Subcutaneous adipose tissue (tissue), 4 donors: Measurements from ENCODE around the gene MAMDC2. TPM values are rescaled to one million over a fixed set of nuclear protein-coding genes. Genes with fewer than 3 reads are reported as not detected.

ENCODE experiments used
- total RNA-seq, 4 donors: library from RNA; depleted of rRNA; stranded (reverse); fragments of >200 nt; gene quantifications; one replicate each; pipeline ENCODE4 v1.1.0, GENCODE V29; 2016
- TF ChIP-seq, protein P1 (sequence below): fragments of 450-650 bp; IDR thresholded peaks from one replicate; pipeline ENCODE4 v1.5.1; 2016; ENCODE audit warnings: low read depth, mild to moderate bottlenecking, control low read depth, antibody characterized with exemption, moderate library complexity

The MAMDC2 gene
- total RNA-seq, 4 donors from 2014 or later: 18.3 to 46.0 (median 21.8) TPM

GRCh38 chr9:70228118-70228517 lies 184.5 kb downstream of the MAMDC2 start:
- TF ChIP-seq, protein P1, sequence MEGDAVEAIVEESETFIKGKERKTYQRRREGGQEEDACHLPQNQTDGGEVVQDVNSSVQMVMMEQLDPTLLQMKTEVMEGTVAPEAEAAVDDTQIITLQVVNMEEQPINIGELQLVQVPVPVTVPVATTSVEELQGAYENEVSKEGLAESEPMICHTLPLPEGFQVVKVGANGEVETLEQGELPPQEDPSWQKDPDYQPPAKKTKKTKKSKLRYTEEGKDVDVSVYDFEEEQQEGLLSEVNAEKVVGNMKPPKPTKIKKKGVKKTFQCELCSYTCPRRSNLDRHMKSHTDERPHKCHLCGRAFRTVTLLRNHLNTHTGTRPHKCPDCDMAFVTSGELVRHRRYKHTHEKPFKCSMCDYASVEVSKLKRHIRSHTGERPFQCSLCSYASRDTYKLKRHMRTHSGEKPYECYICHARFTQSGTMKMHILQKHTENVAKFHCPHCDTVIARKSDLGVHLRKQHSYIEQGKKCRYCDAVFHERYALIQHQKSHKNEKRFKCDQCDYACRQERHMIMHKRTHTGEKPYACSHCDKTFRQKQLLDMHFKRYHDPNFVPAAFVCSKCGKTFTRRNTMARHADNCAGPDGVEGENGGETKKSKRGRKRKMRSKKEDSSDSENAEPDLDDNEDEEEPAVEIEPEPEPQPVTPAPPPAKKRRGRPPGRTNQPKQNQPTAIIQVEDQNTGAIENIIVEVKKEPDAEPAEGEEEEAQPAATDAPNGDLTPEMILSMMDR: no peak

DNA sequence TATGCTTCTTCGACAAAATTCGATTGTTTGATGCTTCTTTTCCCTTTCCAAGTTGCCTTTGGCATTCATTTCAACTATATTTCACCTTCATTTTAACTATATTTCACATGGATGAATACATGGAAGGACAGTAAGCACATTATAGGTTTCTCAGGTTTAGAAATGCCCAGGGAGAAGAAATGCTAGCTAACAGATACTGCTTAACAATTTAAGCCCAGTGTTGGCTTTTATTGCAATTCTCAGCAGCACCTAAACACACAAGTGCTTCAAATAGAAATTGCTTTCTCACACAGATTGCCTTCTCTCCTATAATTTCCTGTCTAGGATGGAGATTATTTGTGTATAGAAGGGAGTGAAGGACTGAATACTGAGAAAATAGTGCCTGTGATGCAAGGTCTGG lies 185.0 kb downstream of the MAMDC2 start:
- TF ChIP-seq, protein P1: no peak

- TF ChIP-seq, protein P1: no peak
Measured at GRCh38 chr9:70229026-70229425, 185.4 kb downstream of the MAMDC2 start.

- TF ChIP-seq, protein P1: no peak
Measured at GRCh38 chr9:70229579-70229978, 185.9 kb downstream of the MAMDC2 start.

GRCh38 chr9:70232476-70232875 lies 188.8 kb downstream of the MAMDC2 start:
- TF ChIP-seq, protein P1: no peak

GRCh38 chr9:70250221-70250620 lies 206.6 kb downstream of the MAMDC2 start:
- TF ChIP-seq, protein P1: no peak

DNA sequence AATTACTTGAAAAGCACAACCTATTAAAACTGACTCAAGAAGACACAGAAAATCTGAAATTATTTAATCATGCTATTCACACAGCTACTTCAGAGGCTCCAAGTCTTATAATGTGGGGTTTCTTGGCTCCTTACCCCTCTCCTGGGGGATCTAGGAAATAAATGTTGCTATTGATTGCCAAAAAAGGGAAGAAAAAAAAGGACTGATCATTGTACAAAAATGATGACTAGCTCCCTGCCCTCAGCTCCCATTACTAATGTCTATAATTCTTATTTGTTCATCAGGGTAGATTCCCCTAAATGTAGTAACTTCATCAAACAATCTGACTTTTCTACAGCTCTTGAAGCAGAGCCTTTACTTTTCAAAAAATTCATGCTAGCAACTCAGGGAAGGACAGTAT lies 211.8 kb downstream of the MAMDC2 start:
- TF ChIP-seq, protein P1: no peak
